ENCODE measurements around the gene ARHGEF4. TPM values are rescaled to one million over a fixed set of nuclear protein-coding genes. Genes with fewer than 3 reads are reported as not detected.
"Not testable (repeated sequence)": the region's sequence is repeated elsewhere in the genome, so short reads cannot be mapped to it uniquely, and the experiment has no call there.

Gene ARHGEF4
- total RNA-seq, 1 donor from 2014 or later, result 3.8 TPM

DNA sequence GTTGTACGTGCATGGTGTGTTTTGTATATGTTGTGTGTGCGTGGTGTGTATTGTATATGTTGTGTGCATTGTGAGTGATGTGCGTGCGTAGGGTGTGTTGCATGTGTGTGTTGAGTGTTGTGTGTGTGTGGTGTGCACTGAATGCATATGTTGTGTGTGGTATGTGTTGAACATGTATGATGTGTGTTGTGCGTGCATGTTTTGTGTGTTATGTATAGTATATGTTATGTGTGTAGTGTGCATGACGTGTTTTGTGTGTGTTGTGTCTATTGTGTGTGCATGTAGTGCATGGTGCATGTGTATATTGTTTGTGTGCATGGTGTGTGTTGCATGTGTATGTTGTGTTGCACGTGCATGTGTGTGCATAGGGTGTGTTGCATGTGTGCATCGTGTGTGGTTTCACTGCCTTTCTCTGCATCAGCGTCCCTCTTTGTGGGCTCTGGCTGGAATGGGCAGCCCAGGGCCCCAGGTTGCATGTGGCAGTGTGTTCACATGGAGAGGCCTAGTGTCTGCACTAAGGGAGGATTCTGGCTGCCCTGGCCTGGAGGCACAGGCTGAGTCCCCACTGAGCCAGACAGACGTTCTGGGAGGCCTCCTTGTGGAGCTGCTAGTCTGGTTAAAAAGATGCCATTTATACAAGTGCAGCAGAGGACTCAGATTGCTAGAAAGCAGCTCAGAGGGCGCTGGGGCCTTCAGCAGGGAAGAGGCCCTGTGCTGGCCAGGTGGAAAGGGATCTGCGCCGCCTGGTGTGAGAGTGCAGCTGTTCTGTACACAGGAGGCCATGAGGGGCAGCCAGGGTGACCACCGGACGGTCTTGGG is 149.3 kb downstream of the ARHGEF4 start:
- intact Hi-C loops (cut with micrococcal nuclease), result no loop called here
- no peak for DNase-seq
- ATAC-seq, result no peak

DNA sequence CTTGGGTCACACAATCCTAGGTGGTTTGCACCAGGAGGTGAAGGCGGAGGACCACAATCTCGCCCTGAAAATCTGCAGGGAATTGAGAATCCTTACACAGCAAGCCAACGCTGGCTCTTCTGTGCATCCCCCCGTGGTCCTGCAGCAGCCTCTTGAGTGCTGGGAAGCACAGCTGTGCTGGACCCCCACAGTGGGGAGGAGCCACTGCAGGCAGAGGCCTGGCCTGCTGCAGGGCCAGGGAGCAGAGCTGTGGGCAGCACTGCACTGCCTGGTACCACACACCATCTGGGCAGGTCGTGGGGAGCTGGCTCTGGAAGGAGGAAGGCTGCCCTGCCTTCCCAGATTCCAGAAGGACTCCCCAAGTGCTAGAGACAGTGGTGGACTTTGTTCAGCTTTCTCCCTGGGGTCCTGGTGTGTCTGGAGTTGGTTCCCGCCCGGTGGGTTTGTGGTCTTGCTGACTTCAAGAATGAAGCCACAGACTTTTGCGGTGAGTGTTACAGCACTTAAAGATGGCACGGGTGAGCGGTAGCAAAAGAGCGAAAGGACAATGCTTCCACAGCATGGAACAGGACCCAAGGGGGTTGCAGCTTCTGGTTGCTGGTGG is 150.3 kb downstream of the ARHGEF4 start:
- no peak for ATAC-seq
- intact Hi-C loops (cut with micrococcal nuclease), result no loop called here

DNA sequence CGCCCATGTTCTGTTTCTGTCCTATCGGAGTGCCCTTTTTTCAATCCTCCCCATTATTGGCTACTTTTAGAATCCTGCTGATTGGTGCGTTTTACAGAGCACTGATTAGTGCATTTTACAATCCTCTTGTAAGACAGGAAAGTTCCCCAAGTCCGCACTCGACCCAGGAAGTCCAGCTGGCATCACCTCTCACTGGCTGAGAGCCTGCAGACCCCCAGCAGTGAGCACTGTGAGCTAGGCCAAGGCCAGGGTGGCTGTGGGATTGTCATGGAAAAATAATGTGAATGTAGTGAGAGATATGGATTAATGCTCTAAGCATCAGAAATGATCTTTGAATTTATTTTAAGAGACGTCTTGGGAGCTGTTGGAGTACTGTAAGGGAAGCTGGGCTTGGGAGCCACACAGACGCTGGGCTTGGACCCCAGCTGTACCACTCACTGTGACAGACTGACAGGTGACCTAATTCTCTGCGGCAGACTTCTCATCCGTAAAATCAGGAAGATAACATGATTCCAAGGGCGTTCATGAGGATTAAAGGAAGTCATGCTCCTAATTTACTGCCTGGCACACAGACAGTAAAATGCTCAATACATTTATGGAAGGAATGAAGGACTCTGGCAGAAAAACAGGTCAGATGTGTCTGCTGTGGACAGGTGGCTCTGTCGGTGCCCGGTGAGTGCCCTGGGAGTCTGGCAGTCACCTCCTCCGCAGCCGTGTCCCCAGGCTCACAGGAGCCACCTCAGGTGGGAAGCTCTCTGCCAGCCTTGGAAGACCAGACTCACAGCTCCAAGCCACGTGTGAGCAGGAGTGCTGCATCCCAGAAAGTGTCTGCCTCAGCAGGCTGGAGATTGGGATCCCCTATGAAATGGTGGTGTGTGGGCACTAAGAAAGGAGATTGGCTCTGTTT is 151.1 kb downstream of the ARHGEF4 start:
- intact Hi-C loops (cut with micrococcal nuclease), result no loop called here
- ATAC-seq (no peak), DNase-seq (no peak)

More for the DNA sequence above, 150.3 kb downstream of the ARHGEF4 start:
- no peak for DNase-seq

DNA sequence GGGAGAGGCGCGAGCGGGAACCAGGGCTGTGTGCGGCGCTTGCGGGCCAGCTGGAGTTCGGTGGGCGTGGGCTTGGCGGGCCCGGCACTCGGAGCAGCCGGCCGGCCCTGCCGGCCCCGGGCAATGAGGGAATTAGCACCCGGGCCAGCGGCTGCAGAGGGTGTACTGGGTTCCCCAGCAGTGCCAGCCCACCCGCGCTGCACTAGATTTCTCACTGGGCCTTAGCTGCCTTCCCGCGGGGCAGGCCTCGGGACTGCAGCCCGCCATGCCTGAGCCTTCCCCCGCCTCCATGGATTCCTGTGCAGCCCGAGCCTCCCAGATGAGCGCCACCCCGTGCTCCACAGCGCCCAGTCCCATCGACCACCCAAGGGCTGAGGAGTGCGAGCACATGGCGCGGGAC is 154.7 kb downstream of the ARHGEF4 start:
- ATAC-seq; intact Hi-C loops (cut with micrococcal nuclease); DNase-seq: not testable (repeated sequence)

DNA sequence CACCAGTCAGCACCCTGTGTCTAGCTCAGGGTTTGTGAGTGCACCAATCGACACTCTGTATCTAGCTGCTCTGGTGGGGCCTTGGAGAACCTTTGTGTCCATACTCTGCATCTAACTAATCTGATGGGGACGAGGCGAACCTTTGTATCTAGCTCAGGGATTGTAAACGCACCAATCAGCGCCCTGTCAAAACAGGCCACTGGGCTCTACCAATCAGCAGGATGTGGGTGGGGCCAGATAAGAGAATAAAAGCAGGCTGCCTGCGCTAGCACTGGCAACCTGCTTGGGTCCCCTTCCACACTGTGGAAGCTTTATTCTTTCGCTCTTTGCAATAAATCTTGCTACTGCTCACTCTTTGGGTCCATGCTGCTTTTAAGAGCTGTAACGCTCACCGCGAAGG is 155.3 kb downstream of the ARHGEF4 start:
- DNase-seq; ATAC-seq; intact Hi-C loops (cut with micrococcal nuclease): not testable (repeated sequence)

DNA sequence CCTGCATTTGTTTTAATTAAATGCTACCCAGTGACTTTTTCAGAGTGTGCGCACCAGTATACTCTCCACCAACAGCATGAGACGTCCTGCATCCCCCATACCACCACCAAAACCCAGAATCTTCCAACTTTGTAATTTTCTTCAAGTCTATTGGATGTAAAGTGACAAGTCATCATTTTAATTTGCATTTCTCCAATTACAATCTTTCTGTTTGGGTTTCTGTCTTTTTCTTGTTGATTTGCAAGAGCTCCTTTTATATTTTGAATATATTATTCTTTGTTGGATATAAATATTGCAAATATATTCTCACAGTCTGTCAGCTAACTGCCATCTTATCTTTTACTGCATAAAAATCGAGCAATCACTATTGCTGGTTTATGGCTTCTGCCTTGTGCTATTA is 160.0 kb downstream of the ARHGEF4 start:
- intact Hi-C loops (cut with micrococcal nuclease), result no loop called here
- ATAC-seq (no peak), DNase-seq (no peak)

DNA sequence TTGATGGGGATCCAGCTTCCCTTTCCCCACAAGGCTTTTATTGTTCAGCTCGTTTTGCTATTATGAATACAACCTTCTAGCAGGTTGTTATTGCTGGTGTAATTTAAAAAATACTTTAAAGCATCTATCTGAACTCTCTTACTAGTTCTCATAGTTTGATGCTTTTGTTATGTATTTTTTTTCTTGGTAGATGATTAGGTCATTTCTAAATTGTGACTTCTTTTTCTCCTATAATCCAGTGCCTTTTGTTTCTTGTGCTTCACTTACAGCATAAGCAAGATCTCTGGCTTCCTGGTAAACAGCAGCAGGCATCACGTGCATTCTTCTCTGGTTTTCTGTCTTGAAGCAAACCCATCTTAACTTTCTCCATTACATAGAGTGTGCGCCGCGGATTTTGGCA is 160.5 kb downstream of the ARHGEF4 start:
- ATAC-seq (no peak), DNase-seq (no peak)
- intact Hi-C loops (cut with micrococcal nuclease), result no loop called here

DNA sequence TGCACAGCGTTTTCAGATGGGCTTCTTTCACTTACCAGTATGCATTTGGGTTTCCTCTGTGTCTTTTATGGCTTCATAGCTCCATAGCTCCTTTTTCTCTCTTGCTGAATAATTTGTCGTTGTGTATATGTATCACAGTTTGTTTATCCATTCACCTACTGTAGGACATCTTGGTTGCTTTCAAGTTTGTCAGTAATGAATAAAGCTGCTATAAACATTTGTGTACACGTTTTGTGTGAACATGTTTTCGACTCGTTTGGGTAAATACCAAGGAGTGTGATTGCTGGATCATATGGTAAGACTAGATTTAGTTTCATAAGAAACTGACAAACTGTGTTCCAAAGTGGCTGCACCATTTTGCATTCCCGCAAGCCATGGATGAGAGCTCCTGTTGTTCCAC is 161.8 kb downstream of the ARHGEF4 start:
- DNase-seq, result no peak
- ATAC-seq, result no peak
- intact Hi-C loops (cut with micrococcal nuclease), result no loop called here

DNA sequence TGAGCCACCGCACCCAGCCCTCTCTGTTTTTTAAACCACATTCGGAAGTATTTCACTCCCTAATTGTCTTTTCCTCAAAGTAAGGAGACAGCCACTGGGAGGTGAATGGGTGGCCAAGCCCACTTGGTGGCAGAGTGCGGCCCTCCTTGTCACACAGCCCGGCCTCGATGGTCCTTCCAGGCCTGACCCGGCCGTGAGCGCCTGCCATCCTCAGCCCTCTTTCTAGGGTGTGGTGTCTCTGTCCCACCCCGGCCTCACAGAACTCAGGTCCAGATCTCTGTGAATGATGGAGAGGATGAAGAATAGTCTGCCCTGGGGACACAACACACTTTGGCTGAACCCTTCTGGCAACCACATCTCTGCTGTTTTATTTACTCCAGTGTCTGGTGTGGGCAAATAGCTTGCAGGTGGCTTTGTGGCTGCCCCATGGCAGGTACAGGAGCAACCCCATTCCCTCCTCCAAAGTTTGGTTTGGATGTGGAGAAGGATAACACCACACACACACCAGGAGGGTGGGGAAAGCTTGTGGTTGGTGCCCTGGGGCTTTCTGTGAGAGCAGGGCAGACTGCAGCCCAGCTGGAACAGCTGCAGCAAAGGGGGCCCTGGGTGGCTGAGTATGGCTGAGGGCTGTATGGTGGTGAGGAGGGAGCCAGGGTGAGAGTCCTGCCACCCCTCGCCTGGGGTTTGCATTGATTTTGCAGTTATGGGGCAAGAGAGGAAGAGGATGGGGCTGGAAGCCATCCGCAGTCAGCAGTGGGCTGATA is 167.9 kb downstream of the ARHGEF4 start:
- intact Hi-C loops (cut with micrococcal nuclease), result no loop called here
- DNase-seq (no peak), ATAC-seq (no peak)

DNA sequence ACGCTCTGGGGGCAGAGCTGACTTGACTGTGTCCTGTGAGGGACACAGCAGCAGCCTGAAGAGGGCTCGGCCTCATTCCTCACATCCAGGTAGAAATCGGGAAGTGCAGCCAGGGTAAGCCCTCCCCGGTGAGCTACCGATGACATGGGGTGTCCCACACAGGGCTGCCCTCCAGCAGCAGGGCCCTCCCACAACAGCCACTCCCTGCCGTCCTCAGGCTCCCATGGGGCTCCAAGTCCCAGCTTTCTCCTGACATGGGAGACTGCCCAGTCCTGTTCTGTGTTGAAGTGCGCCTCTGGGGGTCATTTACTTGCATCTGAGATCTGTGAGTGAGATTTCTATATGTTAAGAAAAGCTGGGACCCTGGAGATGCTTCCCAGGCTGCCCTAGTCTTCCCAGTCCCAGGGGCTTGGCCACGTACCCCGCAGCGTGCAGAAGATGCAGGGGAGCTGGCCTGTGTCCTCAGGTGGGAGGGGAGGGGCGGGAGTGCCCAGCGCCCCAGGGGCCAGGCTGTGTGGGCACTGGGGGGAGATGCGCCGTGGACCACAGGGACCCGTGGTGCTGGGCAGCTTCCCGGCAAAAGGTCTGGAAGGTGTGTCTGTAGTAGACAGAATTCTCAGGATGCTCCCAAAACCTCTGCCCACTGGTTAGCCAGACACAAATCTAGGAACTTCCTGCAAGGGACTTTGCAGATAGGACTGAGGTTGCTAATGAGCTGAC is 168.7 kb downstream of the ARHGEF4 start:
- ATAC-seq, result no peak
- intact Hi-C loops (cut with micrococcal nuclease), result no loop called here
- DNase-seq, result no peak

DNA sequence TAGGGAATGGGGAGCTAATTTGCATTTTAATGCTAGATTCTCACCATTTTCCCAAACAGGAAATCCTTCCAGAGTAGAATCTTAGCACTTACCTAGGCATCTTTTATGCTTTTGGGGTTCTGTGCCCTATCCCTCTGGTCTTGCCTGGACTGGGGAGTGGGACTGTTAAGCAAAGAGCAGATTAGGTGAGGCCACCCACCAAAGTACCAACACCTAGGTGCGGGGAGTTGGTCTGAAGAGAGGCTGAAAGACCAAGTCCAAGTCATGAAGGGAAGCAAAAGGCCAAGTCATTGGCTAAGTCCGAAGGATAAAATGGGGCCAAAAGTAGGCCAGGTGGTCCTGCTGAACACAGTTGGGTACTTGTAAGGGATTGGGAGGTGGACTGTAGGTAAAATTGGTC is 169.8 kb downstream of the ARHGEF4 start:
- no peak for ATAC-seq
- no peak for DNase-seq
- intact Hi-C loops (cut with micrococcal nuclease), result no loop called here

DNA sequence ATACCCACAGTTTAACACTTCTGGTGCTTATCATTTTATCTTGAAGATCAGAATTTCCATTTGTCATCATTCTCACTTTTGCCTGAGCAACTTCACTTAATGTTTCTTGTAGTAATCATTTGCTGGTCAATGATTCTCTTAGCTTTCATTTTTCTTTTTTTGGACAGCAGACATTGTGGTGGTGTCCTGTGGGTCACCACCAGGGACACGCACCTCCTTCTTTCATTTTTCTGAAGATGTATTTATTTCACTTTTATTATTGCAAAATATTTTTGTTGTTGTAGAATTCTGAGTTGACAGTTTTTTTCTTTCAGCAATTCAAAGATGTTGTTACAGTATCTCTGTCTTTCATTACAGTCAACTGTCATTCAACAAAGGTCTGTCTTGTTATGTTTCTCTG is 172.3 kb downstream of the ARHGEF4 start:
- ATAC-seq, result no peak
- DNase-seq, result no peak
- intact Hi-C loops (cut with micrococcal nuclease), result no loop called here

DNA sequence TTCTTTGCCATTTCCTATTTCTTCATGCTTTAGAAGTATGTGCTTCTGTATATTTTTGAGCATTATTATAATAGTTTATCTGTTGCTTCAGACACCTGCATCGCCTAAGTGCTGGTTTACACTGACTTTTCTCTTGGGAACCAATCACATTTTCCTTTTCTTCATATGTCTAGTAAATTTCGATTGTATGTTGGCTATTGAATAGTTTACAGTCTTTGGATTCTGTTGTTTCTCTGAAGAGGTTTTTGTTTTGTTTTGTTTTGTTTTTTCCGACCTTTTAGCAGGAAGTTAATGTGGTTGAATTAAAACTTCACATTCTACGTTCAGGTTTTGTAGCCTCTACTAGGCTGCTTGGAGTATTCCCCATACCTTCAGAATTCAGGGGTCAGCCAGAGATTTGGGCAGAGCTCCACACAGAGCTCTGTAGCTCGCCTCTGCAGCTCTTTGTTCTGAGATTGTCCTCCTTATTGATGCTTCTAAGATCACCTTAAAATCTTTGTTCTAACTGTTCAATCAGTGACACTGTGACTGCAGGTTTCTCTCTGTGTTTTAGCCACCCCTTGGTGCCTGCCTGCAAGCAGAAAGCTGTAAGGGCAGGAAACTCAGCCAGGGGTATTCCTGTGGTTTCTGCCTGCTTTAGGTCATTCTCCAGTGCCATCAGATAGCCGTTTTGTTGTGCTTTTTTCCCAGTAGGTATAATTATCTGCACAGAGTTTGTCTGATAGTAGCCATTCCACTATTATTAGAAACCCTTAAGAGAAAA is 173.2 kb downstream of the ARHGEF4 start:
- no peak for DNase-seq
- ATAC-seq, result no peak
- intact Hi-C loops (cut with micrococcal nuclease), result no loop called here

DNA sequence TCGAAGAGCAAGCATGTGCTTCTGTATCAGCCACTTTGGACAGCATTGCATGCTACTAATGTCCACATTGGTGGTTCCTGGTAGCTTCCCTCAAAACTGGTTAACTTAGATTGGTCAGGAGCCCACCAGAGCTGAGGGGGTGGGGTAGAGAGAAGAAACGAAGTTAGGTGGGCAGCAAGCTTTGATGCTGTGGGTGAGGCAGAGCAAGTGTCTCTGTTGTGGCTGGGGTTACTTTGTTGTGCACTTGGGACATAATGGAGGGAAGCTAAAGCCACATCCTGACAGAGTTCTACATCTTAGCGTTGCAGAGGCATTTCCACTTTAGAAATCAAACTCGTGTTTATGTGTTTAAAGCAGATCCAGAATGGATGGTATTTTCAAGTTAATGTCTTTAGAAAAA is 173.9 kb downstream of the ARHGEF4 start:
- DNase-seq (no peak), ATAC-seq (no peak)
- intact Hi-C loops (cut with micrococcal nuclease), result no loop called here

DNA sequence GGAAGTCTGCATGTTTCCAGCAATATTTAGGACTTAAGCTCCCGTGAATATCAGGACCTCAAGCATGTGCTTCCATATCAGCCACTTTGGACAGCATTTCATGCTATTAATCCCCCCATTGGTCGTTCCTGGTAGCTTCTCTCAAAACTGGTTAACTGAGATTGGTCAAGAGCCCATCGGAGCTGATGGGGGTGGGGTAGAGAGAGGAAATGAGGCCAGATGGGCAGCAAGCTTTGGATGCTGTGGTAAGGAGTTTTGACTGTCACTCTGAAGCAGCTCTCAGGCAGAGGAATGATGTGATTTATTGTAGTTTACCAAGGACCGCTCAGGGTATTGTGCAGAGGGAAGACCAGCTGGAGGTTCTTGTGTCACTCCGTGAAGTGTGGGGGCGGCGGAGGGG is 174.8 kb downstream of the ARHGEF4 start:
- DNase-seq, result no peak
- intact Hi-C loops (cut with micrococcal nuclease), result no loop called here
- ATAC-seq, result no peak

DNA sequence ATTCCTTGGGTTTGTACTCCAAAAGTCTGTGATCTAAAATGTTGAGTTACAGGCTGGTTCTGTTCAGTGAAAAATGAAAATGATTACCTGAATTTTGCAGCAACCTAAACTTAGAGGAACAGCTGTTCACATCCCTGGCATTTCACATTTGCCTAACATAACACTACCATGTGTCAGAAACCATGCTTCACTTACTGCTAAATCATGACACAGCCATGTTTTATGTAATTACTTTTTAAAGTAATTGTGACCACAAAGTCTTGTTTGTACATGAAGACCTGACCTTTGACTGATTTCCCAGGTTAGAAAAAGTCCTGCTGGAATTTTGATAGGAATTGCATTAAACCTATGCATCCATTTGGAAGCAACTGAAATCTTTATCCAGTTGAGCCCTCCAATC is 177.4 kb downstream of the ARHGEF4 start:
- ATAC-seq (no peak), DNase-seq (no peak)
- intact Hi-C loops (cut with micrococcal nuclease), result no loop called here

DNA sequence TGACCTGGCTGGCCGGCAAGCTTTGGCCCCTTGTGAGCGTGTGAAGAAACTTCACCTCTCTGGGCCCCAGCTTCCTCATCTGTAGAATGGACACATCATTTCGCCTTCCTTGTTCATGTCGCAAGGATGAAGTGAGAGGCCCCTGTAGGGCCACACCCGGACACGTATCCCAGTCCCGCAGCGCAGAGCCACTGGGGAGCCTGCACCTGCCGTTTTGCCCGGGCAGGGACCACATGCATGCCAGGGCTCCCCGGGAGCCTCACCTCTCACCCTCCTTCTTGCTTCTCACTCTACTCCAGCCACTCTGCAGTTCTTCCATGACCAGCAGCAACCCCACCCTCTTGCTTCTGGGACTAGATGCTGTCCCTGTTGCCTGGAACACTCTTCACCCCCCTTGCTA is 179.1 kb downstream of the ARHGEF4 start:
- intact Hi-C loops (cut with micrococcal nuclease), result no loop called here
- no peak for ATAC-seq

More for the DNA sequence above, 179.1 kb downstream of the ARHGEF4 start:
- no peak for DNase-seq

All from left ventricle myocardium superior (tissue), 1 donor.